DOHH2 (cell line): ENCODE measurements around the gene OR8D2.

Experiments
- CTCF ChIP-seq: fragments of 200-600 bp; sonication (generic); IDR thresholded peaks from one replicate; pipeline ENCODE4 v1.5.1; 2014; ENCODE audit warnings: antibody characterized with exemption, mild to moderate bottlenecking, low read depth, low read length; ENCODE audit not compliant: poor library complexity, severe bottlenecking
- EZH2phosphoT487 ChIP-seq: fragments of 200-600 bp; sonication (generic); IDR thresholded peaks from 2 replicates; pipeline ENCODE4 v1.6.1; 2017; ENCODE audit warnings: borderline replicate concordance, mild to moderate bottlenecking, antibody characterized with exemption, low read length, moderate library complexity, mixed read lengths

GRCh38 chr11:124322356-124322755, 2.4 kb upstream of the OR8D2 start:
- no peak for TF ChIP-seq CTCF
- TF ChIP-seq EZH2phosphoT487, result no peak
